DMS79 treated with DMSO at 0.1 percent for 48 hours (cell line): ENCODE data around the gene MAP3K7CL.

Experiments used
- DNase-seq: peaks from one replicate; lab custom pipeline; 2025; lab: John Stamatoyannopoulos, UW

The MAP3K7CL gene

GRCh38 chr21:29168891-29169315 lies 38.5 kb downstream of the MAP3K7CL start:
- DNase-seq, result no peak

DNA sequence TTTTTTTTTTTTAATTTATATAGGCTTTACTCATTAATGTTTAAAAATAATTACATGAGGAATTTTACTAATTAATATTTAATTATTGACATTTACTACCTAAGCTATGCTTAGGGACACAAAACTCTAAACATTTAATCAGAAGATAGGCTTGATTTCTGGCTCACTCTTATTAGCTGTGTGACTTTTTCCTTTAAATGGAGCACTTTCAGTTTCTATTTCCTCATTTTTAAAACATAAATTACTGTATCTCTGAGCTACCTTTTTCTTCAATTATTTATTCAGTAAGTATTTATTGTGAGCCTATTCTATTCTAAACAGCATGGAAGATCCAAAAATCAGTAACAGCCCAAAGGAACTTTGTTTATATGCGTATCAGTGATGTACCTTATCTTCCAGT lies 40.5 kb downstream of the MAP3K7CL start:
- no peak for DNase-seq

DNA sequence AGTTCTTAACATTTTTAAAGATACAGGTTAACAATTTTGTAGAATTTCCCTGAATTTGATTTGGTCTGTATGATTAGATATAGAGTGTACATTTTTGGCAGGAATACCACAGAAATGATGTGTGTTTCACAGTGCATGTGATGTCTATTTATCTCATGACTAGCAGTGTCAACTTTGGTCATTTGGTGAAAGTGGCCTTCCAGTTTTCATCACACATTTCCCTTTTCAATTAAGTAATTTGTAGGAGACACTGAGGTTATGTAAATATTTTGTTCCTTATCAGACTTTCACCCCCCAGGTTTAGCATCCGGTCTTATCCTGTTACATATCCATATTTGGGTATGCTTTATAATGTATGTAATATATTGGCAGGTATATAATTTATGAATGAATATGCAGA lies 41.8 kb downstream of the MAP3K7CL start:
- no peak for DNase-seq

DNA sequence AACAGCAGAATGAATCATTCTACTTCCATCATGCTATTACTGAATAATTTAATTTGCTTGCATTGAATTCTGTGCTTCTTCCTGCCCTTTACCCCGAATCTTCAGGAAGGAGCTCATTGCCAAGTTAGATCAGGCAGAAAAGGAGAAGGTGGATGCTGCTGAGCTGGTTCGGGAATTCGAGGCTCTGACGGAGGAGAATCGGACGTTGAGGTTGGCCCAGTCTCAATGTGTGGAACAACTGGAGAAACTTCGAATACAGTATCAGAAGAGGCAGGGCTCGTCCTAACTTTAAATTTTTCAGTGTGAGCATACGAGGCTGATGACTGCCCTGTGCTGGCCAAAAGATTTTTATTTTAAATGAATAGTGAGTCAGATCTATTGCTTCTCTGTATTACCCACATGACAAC lies 44.2 kb downstream of the MAP3K7CL start:
- DNase-seq, result no peak

GRCh38 chr21:29175408-29176134 lies 45.1 kb downstream of the MAP3K7CL start:
- DNase-seq, result no peak

DNA sequence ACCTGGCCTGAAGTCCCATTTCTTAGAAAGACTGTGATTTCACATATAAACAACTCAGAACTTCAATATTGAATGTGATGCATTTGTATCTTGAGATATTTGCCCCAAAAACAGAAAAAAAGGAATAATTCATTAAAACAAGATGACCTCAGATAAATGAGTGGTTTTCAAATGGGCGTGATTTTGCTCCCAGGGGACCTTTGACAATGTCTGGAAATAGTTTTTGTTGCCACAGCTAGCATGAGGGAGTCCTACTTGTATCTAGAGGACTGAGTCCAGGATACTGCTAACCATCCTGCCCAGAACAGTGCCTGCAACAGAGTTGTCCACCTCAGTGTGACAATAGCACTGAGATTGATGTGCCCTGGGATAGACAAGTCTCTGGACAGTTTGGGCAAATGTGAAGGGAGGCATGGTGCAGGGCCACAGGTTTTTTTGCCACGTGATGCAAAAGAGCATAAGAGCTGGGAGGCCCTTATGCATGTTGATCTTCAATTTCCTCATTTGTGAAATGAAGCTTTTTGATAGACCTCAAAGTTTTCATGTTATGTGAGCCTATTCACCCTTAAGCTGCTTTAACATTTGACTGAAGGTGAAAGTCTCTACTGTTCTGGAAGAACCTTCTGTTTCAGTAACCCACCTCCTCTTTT lies 46.2 kb downstream of the MAP3K7CL start:
- DNase-seq, result no peak

GRCh38 chr21:29177800-29178199 lies 47.4 kb downstream of the MAP3K7CL start:
- no peak for DNase-seq

DNA sequence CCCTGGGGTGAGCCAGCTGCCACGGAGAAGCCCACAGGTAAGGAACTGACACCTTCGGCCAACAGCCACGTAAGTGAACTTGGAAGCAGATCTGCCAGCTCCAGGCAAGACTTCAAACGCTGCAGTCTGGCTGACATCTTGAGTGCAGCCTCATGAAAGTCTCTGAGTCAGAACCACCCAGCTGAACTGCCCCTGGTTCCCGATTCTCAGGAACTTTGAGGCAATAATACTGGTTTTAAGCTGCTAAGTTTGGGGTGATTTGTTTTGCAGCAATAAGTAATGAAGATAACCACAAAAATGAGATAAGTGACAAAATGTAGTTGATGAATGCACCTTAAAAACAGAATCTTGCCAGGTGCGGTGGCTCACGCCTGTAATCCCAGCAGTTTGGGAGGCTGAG lies 48.5 kb downstream of the MAP3K7CL start:
- no peak for DNase-seq

GRCh38 chr21:29179503-29179902 lies 49.1 kb downstream of the MAP3K7CL start:
- no peak for DNase-seq

GRCh38 chr21:29181799-29182470 lies 51.5 kb downstream of the MAP3K7CL start:
- DNase-seq, result no peak

- no peak for DNase-seq
Observed at GRCh38 chr21:29182691-29183092, 52.2 kb downstream of the MAP3K7CL start.

GRCh38 chr21:29184037-29184436 lies 53.6 kb downstream of the MAP3K7CL start:
- no peak for DNase-seq

- no peak for DNase-seq
Observed at GRCh38 chr21:29185172-29185571, 54.7 kb downstream of the MAP3K7CL start.

DNA sequence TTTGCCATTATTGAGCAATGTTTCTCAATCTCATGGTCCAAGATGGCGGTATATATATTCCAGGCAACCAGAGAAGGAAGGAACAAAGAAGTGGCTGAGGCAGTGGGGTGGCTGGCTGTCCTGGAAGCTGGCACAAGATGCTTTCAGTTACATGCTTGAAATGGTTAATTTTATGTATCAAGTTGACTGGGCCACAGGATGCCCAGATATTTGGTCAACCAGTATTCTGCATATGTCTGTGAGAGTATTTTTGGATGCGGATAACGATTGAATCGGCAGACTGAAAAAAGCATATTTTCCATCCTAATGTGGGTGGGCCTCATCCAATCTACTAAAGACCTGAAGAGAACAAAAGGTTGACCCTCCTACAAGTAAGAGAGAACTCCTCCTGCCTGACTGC lies 55.2 kb downstream of the MAP3K7CL start:
- DNase-seq, result no peak

GRCh38 chr21:29186246-29186645 lies 55.8 kb downstream of the MAP3K7CL start:
- no peak for DNase-seq

- no peak for DNase-seq
Observed at GRCh38 chr21:29187944-29188343, 57.5 kb downstream of the MAP3K7CL start.

GRCh38 chr21:29189353-29189752 lies 58.9 kb downstream of the MAP3K7CL start:
- no peak for DNase-seq

DNA sequence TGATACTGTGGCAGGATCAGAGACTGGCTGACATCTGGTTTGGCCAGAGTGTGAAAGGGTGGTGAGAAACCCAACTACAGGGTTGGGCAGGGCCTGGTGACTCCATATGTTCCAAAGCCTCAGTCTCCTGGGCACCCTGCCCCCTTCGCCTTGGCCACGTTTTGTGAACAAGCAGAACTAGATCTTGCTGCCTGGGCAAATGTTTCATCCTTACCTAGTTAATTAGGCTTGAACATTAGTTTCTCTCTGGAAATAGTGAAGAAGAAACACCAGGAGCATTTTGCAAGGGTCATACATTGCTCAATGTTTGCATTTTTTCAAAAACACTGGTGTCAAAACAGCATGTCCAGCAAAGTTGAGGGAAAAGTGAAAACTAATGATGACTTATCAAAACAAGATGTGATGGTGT lies 60.5 kb downstream of the MAP3K7CL start:
- DNase-seq, result no peak

GRCh38 chr21:29193072-29193471 lies 62.6 kb downstream of the MAP3K7CL start:
- no peak for DNase-seq

DNA sequence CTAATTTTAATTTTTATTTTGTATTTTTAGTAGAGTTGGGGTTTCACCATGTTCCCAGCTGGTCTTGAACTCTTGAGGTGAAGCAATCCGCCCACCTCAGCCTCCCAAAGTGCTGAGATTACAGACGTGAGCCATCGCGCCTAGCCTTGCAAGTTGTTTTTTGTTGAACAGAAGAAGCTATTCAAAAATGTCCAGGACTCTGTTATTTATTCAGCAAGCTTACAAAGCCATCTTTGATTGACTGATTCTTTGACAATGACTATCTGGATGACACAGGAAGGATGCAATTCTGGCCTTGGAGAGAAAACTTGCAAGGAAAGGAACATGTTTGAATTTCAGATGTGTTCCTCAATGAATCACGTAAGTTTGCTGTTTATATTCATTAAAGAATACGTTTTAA lies 63.5 kb downstream of the MAP3K7CL start:
- no peak for DNase-seq

GRCh38 chr21:29194342-29194741 lies 63.9 kb downstream of the MAP3K7CL start:
- DNase-seq, result no peak

GRCh38 chr21:29194847-29195246 lies 64.4 kb downstream of the MAP3K7CL start:
- DNase-seq, result no peak

DNA sequence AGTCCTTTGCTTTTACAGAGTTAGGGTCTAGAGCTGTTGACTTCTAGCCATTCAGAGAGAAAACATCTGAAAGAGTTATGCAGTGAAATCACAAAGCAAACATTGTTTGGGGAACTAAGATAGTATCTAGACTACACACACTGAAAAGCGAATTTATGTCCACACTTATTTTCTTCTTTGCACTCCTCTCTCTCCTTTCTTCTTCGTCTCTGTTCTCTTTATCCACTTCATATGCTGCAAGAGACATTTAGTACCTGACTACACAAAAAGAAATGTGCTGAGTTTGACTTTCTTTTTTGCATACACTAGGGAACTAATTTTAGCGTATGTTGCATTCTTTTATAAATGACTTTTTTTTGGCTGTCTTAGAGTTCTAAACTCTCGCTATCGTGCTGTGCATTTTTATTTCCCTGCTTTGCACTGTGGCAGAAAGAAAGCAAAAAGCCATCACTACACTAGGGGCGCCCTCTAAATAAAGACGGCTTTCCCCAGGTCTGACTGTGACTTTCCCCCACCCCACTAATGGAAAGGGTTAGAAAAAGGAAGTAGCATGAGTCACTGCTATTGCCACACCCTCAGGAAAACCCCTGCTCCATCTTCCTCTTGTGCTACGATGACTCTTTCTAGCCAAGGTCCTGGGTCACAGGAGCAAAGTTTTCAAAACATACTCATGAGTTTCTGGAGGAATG lies 65.7 kb downstream of the MAP3K7CL start:
- DNase-seq, result no peak
